Activated B cell treated with CpG ODN at 0.5 μM for 24 hours (primary cell): ENCODE results near the gene AUTS2. TPM values are rescaled to one million over a fixed set of nuclear protein-coding genes. Genes with fewer than 3 reads are reported as not detected.

Experiments used
- ATAC-seq: fragments of 200-7000 bp; cut with Tn5 transposase; one replicate; pipeline ENCODE4 v1.10.0; 2021; ENCODE audit warnings: low read depth, mild to moderate bottlenecking, moderate library complexity
- CTCF ChIA-PET: fragments of 350-600 bp; sonication (Branson Sonifier 250); formaldehyde crosslinking; loops from one replicate; lab custom pipeline; 2021; ENCODE audit warnings: antibody characterized with exemption; lab: Charles Lee
- POLR2A ChIA-PET: fragments of 350-600 bp; sonication (Branson Sonifier 250); formaldehyde crosslinking; loops from one replicate; lab custom pipeline; 2021; ENCODE audit warnings: antibody characterized with exemption; lab: Charles Lee
- DNase-seq: peaks from one replicate; pipeline ENCODE4 v3.0.0; 2022
- H3K27ac Mint-ChIP-seq: one replicate; pipeline ENCODE4 v1.8.0; 2020; ENCODE audit warnings: mixed read lengths
- H3K27me3 Mint-ChIP-seq: one replicate; pipeline ENCODE4 v1.8.0; 2021; ENCODE audit warnings: mixed read lengths
- H3K36me3 Mint-ChIP-seq: one replicate; pipeline ENCODE4 v1.8.0; 2021; ENCODE audit warnings: low read depth, mixed read lengths
- H3K4me1 Mint-ChIP-seq: one replicate; pipeline ENCODE4 v1.8.0; 2021; ENCODE audit warnings: mixed read lengths
- H3K4me3 Mint-ChIP-seq: one replicate; pipeline ENCODE4 v1.8.0; 2020; ENCODE audit warnings: mild to moderate bottlenecking, mixed read lengths
- H3K9me3 Mint-ChIP-seq: one replicate; pipeline ENCODE4 v1.8.0; 2020; ENCODE audit warnings: mixed read lengths
- CTCF ChIP-seq: fragments of 200-600 bp; IDR thresholded peaks from one replicate; pipeline ENCODE4 v1.8.0; 2022; ENCODE audit warnings: antibody characterized with exemption, mild to moderate bottlenecking
- intact Hi-C: fragments of 100-400 bp; cut with micrococcal nuclease; formaldehyde crosslinking; loops from one replicate; pipeline ENCODE4 v1.15.1; 2024
- total RNA-seq: library from RNA; stranded (reverse); gene quantifications from 2 replicates; pipeline ENCODE4 v1.2.3, GENCODE V29; 2022

AUTS2 gene
- total RNA-seq, 1 donor from 2014 or later, result 15.9 TPM

GRCh38 chr7:70484255-70484654 is 886.0 kb downstream of the AUTS2 start:
- intact Hi-C loops, result no loop called here
- CTCF ChIA-PET, result no interaction called here
- no peak for ATAC-seq
- TF ChIP-seq CTCF, result no peak
- Mint-ChIP-seq H3K27ac (no peak overlapping the region), H3K4me3 (no peak overlapping the region), H3K27me3 (no peaks in the 10 kb centered on the region), H3K4me1 (no peaks in the 10 kb centered on the region), H3K9me3 (peaks cover 7% of the 10 kb centered on the region), H3K36me3 (peaks cover 5% of the 10 kb centered on the region)
- POLR2A ChIA-PET, result no interaction called here
- no peak for DNase-seq

- Mint-ChIP-seq H3K9me3 (peaks cover 7% of the 10 kb centered on the region), H3K4me3 (no peak overlapping the region), H3K27me3 (no peaks in the 10 kb centered on the region), H3K4me1 (no peaks in the 10 kb centered on the region), H3K36me3 (peaks cover 5% of the 10 kb centered on the region), H3K27ac (no peak overlapping the region)
- intact Hi-C loops, result no loop called here
- DNase-seq (no peak), ATAC-seq (no peak)
- POLR2A ChIA-PET, result no interaction called here
- no peak for TF ChIP-seq CTCF
- CTCF ChIA-PET, result no interaction called here
Measured at GRCh38 chr7:70486977-70487376, 888.7 kb downstream of the AUTS2 start.

- no peak for DNase-seq
- no peak for ATAC-seq
- H3K9me3 Mint-ChIP-seq, result peaks cover 7% of the 10 kb centered on the region
- H3K36me3 Mint-ChIP-seq, result peaks cover 5% of the 10 kb centered on the region
- no peak overlapping the region for H3K27ac Mint-ChIP-seq
- no peaks in the 10 kb centered on the region for H3K27me3 Mint-ChIP-seq
- no peak overlapping the region for H3K4me3 Mint-ChIP-seq
- H3K4me1 Mint-ChIP-seq, result no peaks in the 10 kb centered on the region
- POLR2A ChIA-PET, result no interaction called here
- TF ChIP-seq CTCF, result no peak
- CTCF ChIA-PET, result no interaction called here
- intact Hi-C loops, result no loop called here
Measured at GRCh38 chr7:70487428-70487827, 889.2 kb downstream of the AUTS2 start.

- TF ChIP-seq CTCF, result no peak
- ChIA-PET CTCF (no interaction called here), POLR2A (no interaction called here)
- H3K4me1 Mint-ChIP-seq, result no peaks in the 10 kb centered on the region
- H3K9me3 Mint-ChIP-seq, result peaks cover 7% of the 10 kb centered on the region
- H3K4me3 Mint-ChIP-seq, result no peak overlapping the region
- H3K27ac Mint-ChIP-seq, result no peak overlapping the region
- intact Hi-C loops, result no loop called here
- H3K27me3 Mint-ChIP-seq, result no peaks in the 10 kb centered on the region
- no peak for ATAC-seq
- H3K36me3 Mint-ChIP-seq, result peaks cover 5% of the 10 kb centered on the region
- no peak for DNase-seq
Measured at GRCh38 chr7:70487886-70488285, 889.6 kb downstream of the AUTS2 start.

- DNase-seq (no peak), ATAC-seq (no peak)
- Mint-ChIP-seq H3K4me3 (no peak overlapping the region), H3K36me3 (peaks cover 2% of the 10 kb centered on the region), H3K27me3 (no peaks in the 10 kb centered on the region), H3K27ac (no peak overlapping the region), H3K9me3 (peaks cover 5% of the 10 kb centered on the region), H3K4me1 (no peaks in the 10 kb centered on the region)
- ChIA-PET CTCF (no interaction called here), POLR2A (no interaction called here)
- TF ChIP-seq CTCF, result no peak
- intact Hi-C loops, result no loop called here
Measured at GRCh38 chr7:70489813-70490212, 891.5 kb downstream of the AUTS2 start.
